Transverse colon (tissue), 4 donors: ENCODE results near the gene SDR39U1. TPM values are rescaled to one million over a fixed set of nuclear protein-coding genes. Genes with fewer than 3 reads are reported as not detected.

Experiments used
- DNase-seq: peaks from one replicate; pipeline ENCODE4 v3.0.0-alpha.2; 2019
- H3K27ac ChIP-seq, 4 donors: fragments of 200-600 bp; sonication (generic); 2 replicates each; pipeline ENCODE4 v1.5.1; 2016 to 2018; ENCODE audit warnings: inconsistent platforms in 4 of 4
- H3K27me3 ChIP-seq: fragments of 200-600 bp; sonication (generic); 2 replicates; pipeline ENCODE4 v1.5.1; 2017; ENCODE audit warnings: inconsistent platforms
- H3K36me3 ChIP-seq, 4 donors: fragments of 200-600 bp; sonication (generic); 2 replicates each; pipeline ENCODE4 v1.5.1; 2017 to 2019; ENCODE audit warnings: inconsistent platforms in 4 of 4
- H3K4me1 ChIP-seq, 4 donors: fragments of 200-600 bp; sonication (generic); 2 replicates each; pipeline ENCODE4 v1.5.1; 2017 to 2020; ENCODE audit warnings: inconsistent platforms in 4 of 4
- H3K4me3 ChIP-seq, 4 donors: fragments of 200-600 bp; sonication (generic); 1 replicate in 1 of 4; 2 replicates in 3 of 4; pipeline versions ENCODE4 v1.5.1 to v1.6.1; 2017 to 2019; ENCODE audit warnings: inconsistent platforms in 4 of 4
- H3K9me3 ChIP-seq, 2 donors: fragments of 200-600 bp; sonication (generic); 2 replicates each; pipeline ENCODE4 v1.5.1; 2017 to 2019; ENCODE audit warnings: inconsistent platforms in 2 of 2
- EP300 ChIP-seq: sonication (generic); formaldehyde crosslinking; IDR thresholded peaks from one replicate; pipeline ENCODE4 v1.6.1; 2017; ENCODE audit warnings: antibody characterized with exemption, low read depth
- POLR2A ChIP-seq: fragments of 450-650 bp; IDR thresholded peaks from one replicate; pipeline ENCODE4 v1.6.1; 2016; ENCODE audit warnings: antibody characterized with exemption, mild to moderate bottlenecking, moderate library complexity
- POLR2AphosphoS5 ChIP-seq, 3 donors: sonication (generic); formaldehyde crosslinking; IDR thresholded peaks; one replicate each; pipeline ENCODE4 v1.6.1; 2016; ENCODE audit warnings: antibody characterized with exemption in 3 of 3
- WGBS, 2 donors: methylation state at CpG; one replicate each; pipeline ENCODE4 v1.1.5; 2018; ENCODE audit warnings: low coverage in 1 of 2; 5-methylcytosine and 5-hydroxymethylcytosine counted together
- in situ Hi-C, 4 donors: fragments of 200-750 bp; cut with MboI; loops; one replicate each; pipeline versions ENCODE4 v1.15.0 to v1.15.1; 2017; ENCODE audit warnings: low sequenced_read_pairs in 3 of 4, low pct_ligation_motif_present in 1 of 4, low pct_unique_long_range_greater_than_20kb in 1 of 4
- intact Hi-C: fragments of 100-400 bp; cut with DNase I; formaldehyde crosslinking; loops from one replicate; pipeline ENCODE4 v1.15.1; 2023; ENCODE audit warnings: low total_unique reads
- total RNA-seq, 4 donors: library from RNA; depleted of rRNA; stranded (reverse); fragments of >200 nt; gene quantifications; one replicate each; pipeline ENCODE4 v1.1.0, GENCODE V29; 2016
- TF ChIP-seq, protein P1 (sequence below), 5 experiments: fragments of 200-600 bp in 3 of 5; fragments of 450-650 bp in 2 of 5; sonication (generic) in 3 of 5; IDR thresholded peaks; 1 replicate in 2 of 5; 2 replicates in 3 of 5; pipeline ENCODE4 v1.5.1; 2016 to 2017; ENCODE audit warnings: antibody characterized with exemption in 5 of 5, inconsistent platforms in 3 of 5, mild to moderate bottlenecking in 2 of 5, moderate library complexity in 1 of 5

SDR39U1 gene
- total RNA-seq, 4 donors from 2014 or later, result 18.3 to 202 (median 39.3) TPM

DNA sequence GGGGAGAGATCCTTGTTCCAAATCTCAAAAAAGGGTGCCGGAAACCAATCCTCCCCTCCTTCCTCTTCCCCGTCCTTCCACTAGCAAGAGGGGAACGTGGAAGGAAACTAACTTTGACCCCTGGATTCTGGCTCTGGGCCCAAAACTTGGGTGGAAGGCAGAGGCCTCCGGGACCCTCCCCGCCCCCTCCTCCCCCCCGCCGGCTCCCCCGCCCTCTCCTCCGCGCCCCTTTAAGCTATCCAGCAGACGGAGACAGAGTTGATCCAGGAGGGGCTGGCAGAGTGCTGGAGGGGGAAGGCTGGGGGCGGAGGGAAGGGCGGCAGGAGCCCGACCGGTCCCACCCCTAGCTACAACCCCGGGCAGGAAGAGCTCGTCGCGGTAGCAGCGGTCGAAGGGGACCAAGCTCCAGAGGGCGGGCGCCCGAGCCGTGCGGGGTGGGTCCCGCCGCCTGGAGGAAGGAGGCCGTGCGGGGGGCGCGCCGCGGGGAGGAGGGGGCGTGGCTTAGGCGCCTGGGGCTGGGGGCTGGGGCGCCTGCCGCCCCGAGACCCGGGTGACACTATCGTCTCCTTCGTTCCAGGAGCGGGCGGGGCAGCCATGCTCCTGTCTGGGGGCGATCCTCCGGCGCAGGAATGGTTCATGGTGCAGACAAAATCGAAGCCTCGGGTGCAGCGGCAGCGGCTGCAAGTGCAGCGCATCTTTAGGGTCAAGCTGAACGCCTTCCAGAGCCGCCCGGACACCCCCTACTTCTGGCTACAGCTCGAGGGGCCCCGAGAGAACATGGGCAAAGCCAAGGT, 43.7 kb downstream of the SDR39U1 start, which contains the start of gene NYNRIN:
Gene NYNRIN (plus strand): TSS at position 351 of the 794 bp plus-strand sequence. CDS start 244 bp downstream, at position 595.
- 4 to 20% methylated on average over 1 to 31 of the region's 57 CpGs for WGBS, 2 donors
- Histone ChIP-seq H3K9me3 (no peaks in the 10 kb centered on the region), H3K36me3 (no peaks in the 10 kb centered on the region), H3K27ac (peak within 1 kb of the TSS; percentile 74 to 84 (median 78)), H3K27me3 (no peaks in the 10 kb centered on the region), H3K4me1 (peaks cover 16 to 59% (median 35%) of the 10 kb centered on the region in 4 donors), H3K4me3 (peak within 1 kb of the TSS; percentile 52 to 75 (median 63))
- peak; percentile 62 for DNase-seq
- TF ChIP-seq POLR2A (peak; percentile 33), EP300 (no peak), POLR2AphosphoS5 (IDR thresholded peaks at IDR 0.05) (peak; percentile 20 to 60 (median 43))
- in situ Hi-C loops (no loop called here), intact Hi-C loops (no loop called here)

DNA sequence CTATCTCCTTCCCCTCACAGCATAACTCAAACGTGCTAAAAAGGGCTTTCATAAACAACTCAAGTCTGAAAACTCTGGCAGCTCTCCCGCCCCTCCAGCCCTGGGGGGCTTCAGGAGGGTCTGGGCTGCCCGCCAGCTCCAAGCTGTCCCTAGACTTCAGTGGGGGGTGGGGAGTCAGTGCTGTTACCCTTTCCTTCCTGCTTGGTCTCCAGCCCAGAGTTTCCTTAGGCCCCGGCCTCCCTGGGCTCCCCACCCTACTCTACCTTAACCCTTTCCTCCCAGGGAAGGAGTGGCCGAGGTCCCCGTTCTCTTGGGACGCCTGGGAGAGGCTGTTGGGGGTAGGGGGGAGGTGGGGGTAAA, 44.3 kb downstream of the SDR39U1 start:
- H3K4me3 ChIP-seq, result peak overlapping the region in 3 of 4 donors; percentile 52 to 69 (median 57)

DNA sequence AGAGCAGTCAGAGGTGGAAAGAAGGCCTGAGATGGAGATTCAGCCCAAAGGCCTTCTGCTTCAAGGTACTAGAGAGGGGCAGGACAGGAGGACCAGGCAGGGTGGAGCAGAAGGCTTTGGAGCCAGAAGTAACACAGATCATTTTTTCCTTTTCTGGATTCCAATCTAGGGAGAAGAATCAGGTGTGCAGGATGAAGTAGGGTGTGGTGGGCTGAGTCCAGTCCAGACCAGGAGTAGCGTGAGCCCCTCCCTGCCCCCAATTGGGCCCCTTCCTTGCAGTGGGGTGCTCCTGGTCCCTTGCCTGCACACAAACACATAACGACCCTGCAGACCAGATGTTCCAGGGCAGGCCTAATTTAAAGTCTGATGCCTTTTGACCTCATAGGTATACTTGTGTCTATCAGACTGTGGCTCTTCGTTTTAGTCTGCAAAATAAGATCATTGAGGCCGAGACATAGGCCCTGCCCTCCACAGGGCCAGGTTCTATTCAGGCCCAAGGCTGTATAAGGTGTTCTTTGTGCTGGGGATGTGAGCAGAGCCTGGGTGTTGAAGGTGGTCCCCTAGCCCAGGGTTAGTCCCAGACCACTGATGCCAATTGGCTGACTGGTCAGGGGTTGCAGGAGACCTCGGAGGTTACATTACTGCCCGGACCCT, 44.8 kb downstream of the SDR39U1 start:
- peak overlapping the region; percentile 74 to 84 (median 78) for H3K27ac ChIP-seq
- 50% methylated on average over 6 of the region's 6 CpGs; no CpG with 5 or more reads in 1 of the 2 donors for WGBS, 2 donors
- no peaks in the 10 kb centered on the region for H3K27me3 ChIP-seq
- no peak for DNase-seq
- H3K9me3 ChIP-seq, result no peaks in the 10 kb centered on the region
- H3K36me3 ChIP-seq, result no peaks in the 10 kb centered on the region
- TF ChIP-seq, protein P1, sequence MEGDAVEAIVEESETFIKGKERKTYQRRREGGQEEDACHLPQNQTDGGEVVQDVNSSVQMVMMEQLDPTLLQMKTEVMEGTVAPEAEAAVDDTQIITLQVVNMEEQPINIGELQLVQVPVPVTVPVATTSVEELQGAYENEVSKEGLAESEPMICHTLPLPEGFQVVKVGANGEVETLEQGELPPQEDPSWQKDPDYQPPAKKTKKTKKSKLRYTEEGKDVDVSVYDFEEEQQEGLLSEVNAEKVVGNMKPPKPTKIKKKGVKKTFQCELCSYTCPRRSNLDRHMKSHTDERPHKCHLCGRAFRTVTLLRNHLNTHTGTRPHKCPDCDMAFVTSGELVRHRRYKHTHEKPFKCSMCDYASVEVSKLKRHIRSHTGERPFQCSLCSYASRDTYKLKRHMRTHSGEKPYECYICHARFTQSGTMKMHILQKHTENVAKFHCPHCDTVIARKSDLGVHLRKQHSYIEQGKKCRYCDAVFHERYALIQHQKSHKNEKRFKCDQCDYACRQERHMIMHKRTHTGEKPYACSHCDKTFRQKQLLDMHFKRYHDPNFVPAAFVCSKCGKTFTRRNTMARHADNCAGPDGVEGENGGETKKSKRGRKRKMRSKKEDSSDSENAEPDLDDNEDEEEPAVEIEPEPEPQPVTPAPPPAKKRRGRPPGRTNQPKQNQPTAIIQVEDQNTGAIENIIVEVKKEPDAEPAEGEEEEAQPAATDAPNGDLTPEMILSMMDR (IDR thresholded peaks at IDR 0.05), result no peak
- TF ChIP-seq EP300 (no peak), POLR2A (no peak), POLR2AphosphoS5 (IDR thresholded peaks at IDR 0.05) (no peak)
- peaks cover 11 to 53% (median 31%) of the 10 kb centered on the region in 4 donors for H3K4me1 ChIP-seq
- in situ Hi-C loops (no loop called here), intact Hi-C loops (no loop called here)
- peak overlapping the region in 1 of 4 donors; percentile 69 for H3K4me3 ChIP-seq

More for the DNA sequence above, 44.3 kb downstream of the SDR39U1 start:
- TF ChIP-seq, protein P1 (IDR thresholded peaks at IDR 0.05), result no peak
- TF ChIP-seq POLR2AphosphoS5 (IDR thresholded peaks at IDR 0.05) (no peak), EP300 (no peak), POLR2A (no peak)
- H3K27me3 ChIP-seq, result no peaks in the 10 kb centered on the region
- intact Hi-C loops, result no loop called here
- peaks cover 16 to 53% (median 32%) of the 10 kb centered on the region in 4 donors for H3K4me1 ChIP-seq
- no peaks in the 10 kb centered on the region for H3K36me3 ChIP-seq
- WGBS, 2 donors, result 25% methylated on average over 6 of the region's 7 CpGs; no CpG with 5 or more reads in 1 of the 2 donors
- DNase-seq, result peak; percentile 48
- peak overlapping the region; percentile 74 to 84 (median 78) for H3K27ac ChIP-seq
- no peaks in the 10 kb centered on the region for H3K9me3 ChIP-seq
- in situ Hi-C loops, result no loop called here

DNA sequence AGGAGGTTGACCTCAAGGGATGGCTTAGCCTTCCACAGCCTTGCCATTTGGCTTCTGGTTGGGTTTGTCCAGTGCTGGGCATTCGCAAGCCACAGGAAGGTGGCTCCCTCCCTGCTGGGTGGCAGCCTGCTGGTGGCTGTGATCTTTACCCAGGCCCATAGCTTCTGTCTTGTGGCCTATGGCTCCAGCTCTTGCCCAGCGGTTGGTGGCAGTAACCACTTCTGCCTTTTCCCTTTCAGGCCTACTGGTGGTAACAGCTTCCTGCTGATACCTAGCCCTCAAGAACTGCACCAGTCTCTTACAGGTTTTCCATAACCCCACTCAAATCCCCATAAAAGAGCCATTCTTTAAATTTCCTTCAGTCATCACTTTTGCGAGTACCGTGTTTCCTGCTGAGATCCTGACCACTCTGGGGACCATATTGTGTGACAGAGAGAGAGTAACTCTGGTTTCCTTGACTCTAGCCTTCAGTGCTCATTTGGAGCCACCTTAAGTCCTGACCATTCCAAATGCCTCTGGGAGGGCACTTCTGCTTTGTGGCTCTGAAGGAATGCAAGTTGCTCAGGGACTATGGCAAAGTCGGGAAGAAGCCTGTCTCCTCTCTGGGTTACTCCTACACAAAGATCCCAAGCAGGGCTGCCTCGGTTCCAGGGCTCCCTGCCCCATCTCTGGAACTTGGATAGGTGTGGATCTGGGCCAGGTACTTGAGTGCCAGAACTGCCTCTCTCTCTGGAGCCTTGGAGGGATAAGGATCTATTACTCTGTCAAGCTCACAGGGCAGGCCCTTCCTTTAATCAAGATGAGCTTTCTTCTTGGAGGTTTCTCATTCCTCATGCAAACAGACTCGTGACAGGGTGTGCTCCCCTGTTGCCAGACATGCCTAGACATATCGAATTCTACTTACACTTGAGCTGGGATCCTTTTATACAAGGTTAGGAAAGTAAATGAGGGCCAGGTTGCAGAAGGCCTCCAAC, 46.7 kb downstream of the SDR39U1 start:
- no peak for DNase-seq
- Histone ChIP-seq H3K27ac (no peak overlapping the region), H3K9me3 (no peaks in the 10 kb centered on the region), H3K4me1 (peaks cover 10 to 42% (median 23%) of the 10 kb centered on the region in 4 donors), H3K36me3 (no peaks in the 10 kb centered on the region), H3K27me3 (no peaks in the 10 kb centered on the region), H3K4me3 (no peak overlapping the region)
- intact Hi-C loops (no loop called here), in situ Hi-C loops (no loop called here)
- TF ChIP-seq EP300, result no peak
- no peak for TF ChIP-seq POLR2AphosphoS5 (IDR thresholded peaks at IDR 0.05)
- TF ChIP-seq, protein P1 (IDR thresholded peaks at IDR 0.05), result no peak
- no peak for TF ChIP-seq POLR2A
- WGBS, 2 donors, result 64 to 65% methylated on average over 2 to 8 of the region's 8 CpGs
